ENCODE measurements around the gene TCEAL4.
A peak's percentile ranks its signal among the peaks of the same experiment; 100 is the strongest.

TCEAL4 gene

GRCh38 chrX:103540145-103540544 is 45.2 kb upstream of the TCEAL4 start:
- no peak for DNase-seq (ENCODE audit: low read depth)
- no peak overlapping the region for H3K4me3 ChIP-seq (ENCODE audit: low read depth, low read length)
- TF ChIP-seq, protein P1, sequence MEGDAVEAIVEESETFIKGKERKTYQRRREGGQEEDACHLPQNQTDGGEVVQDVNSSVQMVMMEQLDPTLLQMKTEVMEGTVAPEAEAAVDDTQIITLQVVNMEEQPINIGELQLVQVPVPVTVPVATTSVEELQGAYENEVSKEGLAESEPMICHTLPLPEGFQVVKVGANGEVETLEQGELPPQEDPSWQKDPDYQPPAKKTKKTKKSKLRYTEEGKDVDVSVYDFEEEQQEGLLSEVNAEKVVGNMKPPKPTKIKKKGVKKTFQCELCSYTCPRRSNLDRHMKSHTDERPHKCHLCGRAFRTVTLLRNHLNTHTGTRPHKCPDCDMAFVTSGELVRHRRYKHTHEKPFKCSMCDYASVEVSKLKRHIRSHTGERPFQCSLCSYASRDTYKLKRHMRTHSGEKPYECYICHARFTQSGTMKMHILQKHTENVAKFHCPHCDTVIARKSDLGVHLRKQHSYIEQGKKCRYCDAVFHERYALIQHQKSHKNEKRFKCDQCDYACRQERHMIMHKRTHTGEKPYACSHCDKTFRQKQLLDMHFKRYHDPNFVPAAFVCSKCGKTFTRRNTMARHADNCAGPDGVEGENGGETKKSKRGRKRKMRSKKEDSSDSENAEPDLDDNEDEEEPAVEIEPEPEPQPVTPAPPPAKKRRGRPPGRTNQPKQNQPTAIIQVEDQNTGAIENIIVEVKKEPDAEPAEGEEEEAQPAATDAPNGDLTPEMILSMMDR (IDR thresholded peaks at IDR 0.05; ENCODE audit: low read depth, low read length, missing control alignments) = no peak

GRCh38 chrX:103549916-103550315 is 35.4 kb upstream of the TCEAL4 start:
- H3K4me3 ChIP-seq (ENCODE audit: low read depth, low read length) = no peak overlapping the region
- in situ Hi-C loops (cut with HindIII; ENCODE audit: low sequenced_read_pairs) = no loop called here
- no peak for DNase-seq (ENCODE audit: low read depth)
- TF ChIP-seq, protein P1 (IDR thresholded peaks at IDR 0.05; ENCODE audit: low read depth, low read length, missing control alignments) = no peak

More at GRCh38 chrX:103540145-103540544, 45.2 kb upstream of the TCEAL4 start:
- in situ Hi-C loops (cut with HindIII; ENCODE audit: low sequenced_read_pairs) = no loop called here

GRCh38 chrX:103550415-103551051 is 34.8 kb upstream of the TCEAL4 start:
- no peak for DNase-seq (ENCODE audit: low read depth)
- in situ Hi-C loops (cut with HindIII; ENCODE audit: low sequenced_read_pairs) = no loop called here

DNA sequence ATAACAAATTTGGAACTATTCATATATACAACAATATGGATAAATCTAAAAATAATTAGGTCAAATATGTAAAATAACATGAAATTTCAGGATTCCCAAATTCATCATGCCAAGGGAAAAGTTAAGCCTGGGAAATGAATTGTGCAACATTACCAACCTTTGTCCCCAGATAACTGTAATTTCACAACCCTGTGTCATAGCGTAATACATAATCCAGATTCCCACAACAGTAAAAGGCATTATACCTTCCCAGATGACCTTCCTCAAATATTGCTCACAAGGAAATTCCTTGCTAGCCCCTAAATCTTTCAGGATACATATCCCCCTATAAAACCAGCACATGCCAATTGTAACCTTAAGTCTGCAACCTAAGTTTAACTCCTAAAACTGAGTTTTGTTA is 33.1 kb upstream of the TCEAL4 start:
- no peak for DNase-seq (ENCODE audit: low read depth)
- TF ChIP-seq, protein P1 (IDR thresholded peaks at IDR 0.05; ENCODE audit: low read depth, low read length, missing control alignments) = no peak
- in situ Hi-C loops (cut with HindIII; ENCODE audit: low sequenced_read_pairs) = no loop called here
- H3K4me3 ChIP-seq (ENCODE audit: low read depth, low read length) = no peak overlapping the region

More at GRCh38 chrX:103550415-103551051, 34.8 kb upstream of the TCEAL4 start:
- no peak overlapping the region for H3K4me3 ChIP-seq (ENCODE audit: low read depth, low read length)
- TF ChIP-seq, protein P1 (IDR thresholded peaks at IDR 0.05; ENCODE audit: low read depth, low read length, missing control alignments) = no peak

DNA sequence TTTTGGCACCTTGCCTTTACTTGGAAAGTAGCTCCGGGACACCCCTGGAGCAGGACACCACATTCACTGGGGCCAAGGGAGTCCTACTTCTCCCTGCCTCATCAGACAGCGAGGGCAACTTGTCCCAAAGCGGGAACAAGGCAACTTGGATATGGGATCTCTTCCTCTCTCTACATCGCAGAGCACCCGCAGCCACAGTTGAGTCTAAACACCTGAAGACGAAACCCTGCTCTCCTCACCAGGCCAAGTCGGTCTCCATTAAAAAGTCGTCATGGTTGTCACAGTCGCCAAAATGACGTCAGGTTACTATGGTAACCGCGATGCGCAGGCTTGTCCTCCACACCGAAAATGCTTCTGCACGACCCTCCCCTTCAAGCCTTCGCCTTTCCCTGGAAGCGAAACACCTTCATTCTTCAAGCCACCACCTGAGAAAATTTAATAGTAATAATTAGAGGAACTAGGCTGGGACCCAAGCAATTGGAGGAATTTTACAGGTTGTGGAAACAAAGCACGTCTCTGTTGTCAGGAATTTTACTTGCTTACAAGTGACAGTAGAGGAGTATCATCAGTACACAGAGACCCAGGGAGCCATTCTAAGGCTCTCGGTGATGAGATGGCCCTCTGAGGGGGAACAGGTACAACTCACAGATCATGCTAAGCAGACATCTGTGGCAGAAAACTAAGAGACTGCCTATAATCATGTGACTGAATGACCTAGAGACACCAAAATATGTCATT is 30.5 kb upstream of the TCEAL4 start:
- TF ChIP-seq, protein P1 (IDR thresholded peaks at IDR 0.05; ENCODE audit: low read depth, low read length, missing control alignments) = no peak
- in situ Hi-C loops (cut with HindIII; ENCODE audit: low sequenced_read_pairs) = no loop called here
- peak overlapping the region; percentile 42 for H3K4me3 ChIP-seq (ENCODE audit: low read depth, low read length)
- peak; percentile 34 for DNase-seq (ENCODE audit: low read depth)

DNA sequence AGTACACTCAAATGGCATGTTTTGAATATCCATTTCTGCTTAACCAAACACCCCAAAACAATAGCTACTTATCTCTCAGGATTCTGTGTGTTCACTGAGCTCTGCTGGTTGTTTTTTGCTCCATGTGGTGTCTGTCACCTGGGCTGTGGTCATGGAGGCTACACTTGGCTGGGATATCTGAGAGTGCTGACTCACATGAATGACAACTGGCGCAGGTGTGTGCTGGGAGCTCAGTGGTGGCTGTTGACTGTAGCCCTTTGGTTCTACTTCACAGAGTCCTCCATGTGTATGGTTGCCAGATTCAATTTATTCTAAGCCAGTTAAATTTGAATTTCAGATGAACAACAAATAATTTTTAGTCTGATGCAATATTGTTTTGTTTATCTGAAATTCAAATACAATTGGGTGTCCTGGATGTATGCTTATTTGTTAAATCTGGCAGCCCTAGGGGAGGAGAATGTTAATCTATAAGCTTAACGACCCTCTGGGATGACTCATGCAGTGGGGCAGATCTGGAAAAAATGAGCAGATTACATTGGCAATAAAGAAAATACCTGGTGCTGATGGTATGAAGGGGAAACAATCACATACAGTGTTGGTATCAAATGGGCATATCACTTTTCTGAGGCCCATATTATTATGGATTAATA is 28.2 kb upstream of the TCEAL4 start:
- DNase-seq (ENCODE audit: low read depth) = no peak
- no peak overlapping the region for H3K4me3 ChIP-seq (ENCODE audit: low read depth, low read length)
- TF ChIP-seq, protein P1 (IDR thresholded peaks at IDR 0.05; ENCODE audit: low read depth, low read length, missing control alignments) = no peak
- in situ Hi-C loops (cut with HindIII; ENCODE audit: low sequenced_read_pairs) = no loop called here
